Lung (tissue), 12 donors: Measurements from ENCODE around the gene HUS1. TPM values are rescaled to one million over a fixed set of nuclear protein-coding genes. Genes with fewer than 3 reads are reported as not detected.
"Not testable (repeated sequence)": the region's sequence is repeated elsewhere in the genome, so short reads cannot be mapped to it uniquely, and the experiment has no call there.

ENCODE experiments used
- ATAC-seq: fragments of 200-7000 bp; cut with Tn5 transposase; one replicate; pipeline ENCODE4 v1.9.1; 2020; ENCODE audit warnings: moderate number of reproducible peaks; ENCODE audit not compliant: insufficient read depth, low FRiP score
- DNase-seq, 3 donors: peaks; one replicate each; pipeline ENCODE4 v3.0.0-alpha.2; 2013 to 2017
- H3K27ac ChIP-seq, 2 donors: one replicate each; pipeline ENCODE4 v1.5.1; 2013; ENCODE audit warnings: mild to moderate bottlenecking in 2 of 2, moderate library complexity in 2 of 2, control low read depth in 1 of 2, inconsistent platforms in 1 of 2, low read depth in 1 of 2, low read length in 1 of 2
- H3K27me3 ChIP-seq, 3 donors: one replicate each; pipeline ENCODE4 v1.5.1; 2013; ENCODE audit warnings: low read length in 2 of 3; ENCODE audit not compliant: control insufficient read depth in 3 of 3, insufficient read depth in 3 of 3
- H3K36me3 ChIP-seq, 4 donors: one replicate each; pipeline ENCODE4 v1.5.1; 2013; ENCODE audit warnings: low read length in 4 of 4, mild to moderate bottlenecking in 1 of 4, moderate library complexity in 1 of 4; ENCODE audit not compliant: control insufficient read depth in 4 of 4, insufficient read depth in 4 of 4
- H3K4me1 ChIP-seq, 5 donors: one replicate each; pipeline ENCODE4 v1.5.1; 2013; ENCODE audit warnings: low read length in 5 of 5, mild to moderate bottlenecking in 2 of 5, moderate library complexity in 1 of 5; ENCODE audit not compliant: control insufficient read depth in 5 of 5, insufficient read depth in 5 of 5
- H3K4me3 ChIP-seq: one replicate; pipeline ENCODE4 v1.5.1; 2013; ENCODE audit warnings: mild to moderate bottlenecking, control low read depth, moderate library complexity
- H3K9ac ChIP-seq, 2 donors: one replicate each; pipeline ENCODE4 v1.5.1; 2013; ENCODE audit warnings: low read length in 2 of 2, control low read depth in 1 of 2; ENCODE audit not compliant: insufficient read depth in 1 of 2
- H3K9me3 ChIP-seq, 4 donors: one replicate each; pipeline ENCODE4 v1.5.1; 2013; ENCODE audit warnings: low read length in 3 of 4, mild to moderate bottlenecking in 1 of 4, moderate library complexity in 1 of 4; ENCODE audit not compliant: control insufficient read depth in 4 of 4, insufficient read depth in 3 of 4
- CTCF ChIP-seq: IDR thresholded peaks from 2 replicates; pipeline ENCODE4 v1.5.1; 2012; ENCODE audit warnings: mild to moderate bottlenecking; ENCODE audit errors: control extremely low read depth, extremely low read depth
- WGBS, 2 donors: extraction: QIAGEN DNeasy Blood & Tissue Kit; methylation state at CpG; one replicate each; pipeline ENCODE4 v1.1.7; 2013; 5-methylcytosine and 5-hydroxymethylcytosine counted together
- polyA plus RNA-seq, 2 donors: library from polyadenylated mRNA; stranded (reverse); fragments of 200-250 nt; gene quantifications; one replicate each; pipeline ENCODE4 v1.2.1, GENCODE V29; 2013
- total RNA-seq, 2 donors: library from RNA; depleted of rRNA in 1 of 2; stranded (reverse); fragments of >200 nt in 1 of 2; gene quantifications; one replicate each; pipeline ENCODE4 v1.2.1, GENCODE V29; 2014 to 2021
- donor health status: control.
- donor health status: control.
- donor health status: Bipolar disorder and iron deficiency.
- donor health status: healthy.
- donor health status: DM: yes; HTN: yes; CAD: no.

HUS1 gene
- total and polyA plus RNA-seq, 4 donors: 10.3 to 33.9 (median 19.3) TPM

GRCh38 chr7:48004032-48004431, 24.6 kb upstream of the HUS1 start:
- H3K4me3 ChIP-seq: no peak overlapping the region
- H3K9ac ChIP-seq: no peak overlapping the region
- no peak overlapping the region for H3K27ac ChIP-seq
- DNase-seq (peak; percentile 35 to 80 (median 58)), ATAC-seq (no peak)
- peaks cover 0 to 16% (median 0%) of the 10 kb centered on the region in 5 donors for H3K4me1 ChIP-seq
- H3K9me3 ChIP-seq: no peaks in the 10 kb centered on the region
- 66 to 70% methylated on average over 2 of the region's 2 CpGs for WGBS, 2 donors
- TF ChIP-seq CTCF: no peak
- no peaks in the 10 kb centered on the region for H3K27me3 ChIP-seq
- H3K36me3 ChIP-seq: no peaks in the 10 kb centered on the region

GRCh38 chr7:48000164-48000563, 20.7 kb upstream of the HUS1 start:
- not testable (repeated sequence) for DNase-seq, H3K9ac ChIP-seq, H3K9me3 ChIP-seq, ATAC-seq, H3K36me3 ChIP-seq, H3K27me3 ChIP-seq, H3K27ac ChIP-seq, H3K4me3 ChIP-seq, H3K4me1 ChIP-seq
- 88 to 89% methylated on average over 13 of the region's 13 CpGs for WGBS, 2 donors

- Histone ChIP-seq H3K4me3 (no peak overlapping the region), H3K36me3 (no peaks in the 10 kb centered on the region), H3K27me3 (no peaks in the 10 kb centered on the region), H3K4me1 (peaks cover 0 to 4% (median 0%) of the 10 kb centered on the region in 5 donors), H3K27ac (no peak overlapping the region), H3K9me3 (peaks cover 0 to 1% (median 0%) of the 10 kb centered on the region in 4 donors), H3K9ac (no peak overlapping the region)
- no peak for ATAC-seq
- 91 to 95% methylated on average over 12 of the region's 12 CpGs for WGBS, 2 donors
- TF ChIP-seq CTCF: no peak
- no peak for DNase-seq
Observed at GRCh38 chr7:47999413-47999812, 20.0 kb upstream of the HUS1 start.

- no peak overlapping the region for H3K9ac ChIP-seq
- H3K27me3 ChIP-seq: no peaks in the 10 kb centered on the region
- no peak for ATAC-seq
- no peak for DNase-seq
- H3K27ac ChIP-seq: no peak overlapping the region
- peaks cover 0 to 1% (median 0%) of the 10 kb centered on the region in 4 donors for H3K9me3 ChIP-seq
- H3K36me3 ChIP-seq: no peaks in the 10 kb centered on the region
- TF ChIP-seq CTCF: no peak
- WGBS, 2 donors: 72 to 77% methylated on average over 3 of the region's 3 CpGs
- no peak overlapping the region for H3K4me3 ChIP-seq
- peaks cover 0 to 2% (median 0%) of the 10 kb centered on the region in 5 donors for H3K4me1 ChIP-seq
Observed at GRCh38 chr7:47992446-47992845, 13.0 kb upstream of the HUS1 start.
